ENCODE data around the gene FRMPD4.

Gene FRMPD4

GRCh38 chrX:12554206-12554605 lies 415.9 kb downstream of the FRMPD4 start:
- no peak for DNase-seq

GRCh38 chrX:12563121-12563520 lies 424.8 kb downstream of the FRMPD4 start:
- no peak for DNase-seq

- DNase-seq: no peak
Measured at GRCh38 chrX:12564221-12564620, 425.9 kb downstream of the FRMPD4 start.

- DNase-seq: peak; percentile 28
Measured at GRCh38 chrX:12567857-12568256, 429.6 kb downstream of the FRMPD4 start.

GRCh38 chrX:12570859-12571501 lies 432.7 kb downstream of the FRMPD4 start:
- DNase-seq: no peak

- no peak for DNase-seq
Measured at GRCh38 chrX:12579311-12579710, 441.0 kb downstream of the FRMPD4 start.

- DNase-seq: no peak
Measured at GRCh38 chrX:12580548-12580947, 442.3 kb downstream of the FRMPD4 start.

GRCh38 chrX:12581546-12581945 lies 443.3 kb downstream of the FRMPD4 start:
- DNase-seq: no peak

- no peak for DNase-seq
Measured at GRCh38 chrX:12582649-12583048, 444.4 kb downstream of the FRMPD4 start.

- no peak for DNase-seq
Measured at GRCh38 chrX:12583543-12583942, 445.3 kb downstream of the FRMPD4 start.

- DNase-seq: no peak
Measured at GRCh38 chrX:12595720-12596119, 457.4 kb downstream of the FRMPD4 start.

GRCh38 chrX:12610079-12610478 lies 471.8 kb downstream of the FRMPD4 start:
- DNase-seq: no peak

GRCh38 chrX:12611471-12611870 lies 473.2 kb downstream of the FRMPD4 start:
- no peak for DNase-seq

- no peak for DNase-seq
Measured at GRCh38 chrX:12614266-12614665, 476.0 kb downstream of the FRMPD4 start.

- no peak for DNase-seq
Measured at GRCh38 chrX:12615061-12615460, 476.8 kb downstream of the FRMPD4 start.

GRCh38 chrX:12617241-12617640 lies 479.0 kb downstream of the FRMPD4 start:
- no peak for DNase-seq

- DNase-seq: no peak
Measured at GRCh38 chrX:12647230-12647629, 509.0 kb downstream of the FRMPD4 start.

GRCh38 chrX:12648995-12649394 lies 510.7 kb downstream of the FRMPD4 start:
- no peak for DNase-seq

GRCh38 chrX:12657433-12657832 lies 519.2 kb downstream of the FRMPD4 start:
- no peak for DNase-seq

GRCh38 chrX:12657881-12658280 lies 519.6 kb downstream of the FRMPD4 start:
- peak; percentile 17 for DNase-seq

- DNase-seq: no peak
Measured at GRCh38 chrX:12661464-12661863, 523.2 kb downstream of the FRMPD4 start.

- DNase-seq: peak; percentile 66
Measured at GRCh38 chrX:12672367-12673106, 534.3 kb downstream of the FRMPD4 start.

GRCh38 chrX:12673487-12673886 lies 535.2 kb downstream of the FRMPD4 start:
- DNase-seq: no peak

GRCh38 chrX:12679522-12679921 lies 541.2 kb downstream of the FRMPD4 start:
- DNase-seq: no peak

GRCh38 chrX:12681047-12681446 lies 542.8 kb downstream of the FRMPD4 start:
- no peak for DNase-seq
